ENCODE results near the gene ADAMTS8.

Gene ADAMTS8

DNA sequence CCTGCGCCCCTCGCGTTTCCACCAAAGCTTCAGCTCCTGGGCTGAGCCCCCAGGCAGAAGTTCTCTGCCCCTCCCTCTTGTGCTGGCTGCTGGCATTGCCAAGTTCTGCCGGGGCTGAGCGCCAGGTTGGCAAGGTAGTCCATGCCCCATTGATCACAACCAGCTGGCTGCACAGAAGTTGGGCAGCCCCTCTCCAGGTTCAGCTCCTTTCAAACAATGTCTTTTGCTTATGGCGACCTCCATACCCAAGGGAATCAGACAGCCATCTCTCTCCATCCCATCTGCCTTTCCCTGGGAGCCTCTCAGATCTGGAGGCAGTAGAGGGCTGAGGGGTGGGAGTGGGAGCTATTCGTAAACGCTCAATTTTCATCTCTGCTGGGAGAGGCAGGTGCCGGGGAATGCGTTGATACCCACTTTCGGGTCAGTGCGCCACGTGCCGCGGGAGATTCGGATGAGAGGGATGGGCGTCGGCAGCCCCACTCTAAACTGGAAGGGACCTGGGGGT, 1.5 kb downstream of the ADAMTS8 start:
- peaks cover 7% of the 10 kb centered on the region for H3K27me3 ChIP-seq (replicated peaks; ENCODE audit: control insufficient read depth, insufficient read depth, low read length)
- H3K4me3 ChIP-seq (replicated peaks; ENCODE audit: low read depth, low read length), result no peak overlapping the region
- no peak for DNase-seq (ENCODE audit: extremely low read depth, insufficient read length)
- no peaks in the 10 kb centered on the region for H3K36me3 ChIP-seq (ENCODE audit: control insufficient read depth, insufficient read depth, low read length)
- TF ChIP-seq, protein P1, sequence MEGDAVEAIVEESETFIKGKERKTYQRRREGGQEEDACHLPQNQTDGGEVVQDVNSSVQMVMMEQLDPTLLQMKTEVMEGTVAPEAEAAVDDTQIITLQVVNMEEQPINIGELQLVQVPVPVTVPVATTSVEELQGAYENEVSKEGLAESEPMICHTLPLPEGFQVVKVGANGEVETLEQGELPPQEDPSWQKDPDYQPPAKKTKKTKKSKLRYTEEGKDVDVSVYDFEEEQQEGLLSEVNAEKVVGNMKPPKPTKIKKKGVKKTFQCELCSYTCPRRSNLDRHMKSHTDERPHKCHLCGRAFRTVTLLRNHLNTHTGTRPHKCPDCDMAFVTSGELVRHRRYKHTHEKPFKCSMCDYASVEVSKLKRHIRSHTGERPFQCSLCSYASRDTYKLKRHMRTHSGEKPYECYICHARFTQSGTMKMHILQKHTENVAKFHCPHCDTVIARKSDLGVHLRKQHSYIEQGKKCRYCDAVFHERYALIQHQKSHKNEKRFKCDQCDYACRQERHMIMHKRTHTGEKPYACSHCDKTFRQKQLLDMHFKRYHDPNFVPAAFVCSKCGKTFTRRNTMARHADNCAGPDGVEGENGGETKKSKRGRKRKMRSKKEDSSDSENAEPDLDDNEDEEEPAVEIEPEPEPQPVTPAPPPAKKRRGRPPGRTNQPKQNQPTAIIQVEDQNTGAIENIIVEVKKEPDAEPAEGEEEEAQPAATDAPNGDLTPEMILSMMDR (IDR thresholded peaks at IDR 0.05; ENCODE audit: insufficient read depth, low read length, poor library complexity, severe bottlenecking), result no peak

DNA sequence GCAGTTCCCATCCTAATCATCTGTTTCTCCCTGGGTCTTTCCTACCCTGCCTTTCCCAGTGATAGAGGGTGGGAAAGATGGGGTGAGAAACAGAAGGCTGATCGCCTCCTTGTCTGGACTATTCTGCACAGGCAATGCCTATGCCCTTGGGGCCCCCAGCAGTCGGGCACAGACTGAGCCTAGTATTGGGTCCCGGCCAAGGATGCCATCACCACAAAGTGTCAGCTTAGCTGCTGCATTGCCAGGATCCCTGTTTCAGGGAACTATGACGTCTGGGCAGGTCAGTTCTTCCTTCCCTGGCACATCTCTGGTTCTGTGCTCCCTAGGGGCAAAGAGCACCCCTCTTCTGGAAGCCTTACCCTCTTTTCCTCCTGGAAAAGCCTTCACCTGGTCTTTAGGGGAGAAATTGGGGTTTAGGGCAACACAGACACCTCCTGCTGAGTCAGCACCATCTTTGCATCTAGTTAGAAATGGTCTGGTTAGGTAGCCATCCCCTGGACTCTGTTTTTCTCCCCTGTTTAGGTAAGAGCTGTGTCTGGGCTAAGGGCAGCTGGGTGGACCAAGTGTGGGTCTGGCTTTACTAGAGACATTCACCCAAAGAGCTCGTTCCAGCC, 2.1 kb downstream of the ADAMTS8 start:
- no peak for DNase-seq (ENCODE audit: extremely low read depth, insufficient read length)
- TF ChIP-seq, protein P1 (IDR thresholded peaks at IDR 0.05; ENCODE audit: insufficient read depth, low read length, poor library complexity, severe bottlenecking), result no peak
- H3K27me3 ChIP-seq (replicated peaks; ENCODE audit: control insufficient read depth, insufficient read depth, low read length), result peaks cover 7% of the 10 kb centered on the region
- H3K4me3 ChIP-seq (replicated peaks; ENCODE audit: low read depth, low read length), result no peak overlapping the region
- no peaks in the 10 kb centered on the region for H3K36me3 ChIP-seq (ENCODE audit: control insufficient read depth, insufficient read depth, low read length)

DNA sequence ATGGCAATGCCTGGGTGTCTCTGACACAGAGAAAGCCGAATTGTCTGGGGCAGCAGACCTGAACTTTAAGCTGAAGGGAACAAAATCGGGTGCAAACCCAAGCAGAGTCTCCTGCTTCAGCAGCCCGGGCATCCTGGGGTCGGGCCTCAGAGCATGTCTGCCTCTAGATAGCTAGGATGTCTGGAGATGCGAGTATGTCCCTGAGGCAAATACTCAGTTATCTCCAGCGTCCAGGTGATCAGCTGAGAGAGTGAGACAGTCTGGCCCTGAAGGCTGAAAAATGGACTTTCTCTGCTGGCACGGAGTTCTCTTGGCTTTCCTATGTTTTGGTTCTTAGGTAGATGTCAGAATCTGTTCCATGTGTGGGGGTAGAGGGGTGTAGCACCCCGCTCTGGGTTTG, 3.3 kb downstream of the ADAMTS8 start:
- TF ChIP-seq, protein P1 (IDR thresholded peaks at IDR 0.05; ENCODE audit: insufficient read depth, low read length, poor library complexity, severe bottlenecking), result no peak
- Histone ChIP-seq H3K4me3 (replicated peaks; ENCODE audit: low read depth, low read length) (no peak overlapping the region), H3K36me3 (ENCODE audit: control insufficient read depth, insufficient read depth, low read length) (no peaks in the 10 kb centered on the region), H3K27me3 (replicated peaks; ENCODE audit: control insufficient read depth, insufficient read depth, low read length) (peaks cover 11% of the 10 kb centered on the region)
- DNase-seq (ENCODE audit: extremely low read depth, insufficient read length), result no peak

DNA sequence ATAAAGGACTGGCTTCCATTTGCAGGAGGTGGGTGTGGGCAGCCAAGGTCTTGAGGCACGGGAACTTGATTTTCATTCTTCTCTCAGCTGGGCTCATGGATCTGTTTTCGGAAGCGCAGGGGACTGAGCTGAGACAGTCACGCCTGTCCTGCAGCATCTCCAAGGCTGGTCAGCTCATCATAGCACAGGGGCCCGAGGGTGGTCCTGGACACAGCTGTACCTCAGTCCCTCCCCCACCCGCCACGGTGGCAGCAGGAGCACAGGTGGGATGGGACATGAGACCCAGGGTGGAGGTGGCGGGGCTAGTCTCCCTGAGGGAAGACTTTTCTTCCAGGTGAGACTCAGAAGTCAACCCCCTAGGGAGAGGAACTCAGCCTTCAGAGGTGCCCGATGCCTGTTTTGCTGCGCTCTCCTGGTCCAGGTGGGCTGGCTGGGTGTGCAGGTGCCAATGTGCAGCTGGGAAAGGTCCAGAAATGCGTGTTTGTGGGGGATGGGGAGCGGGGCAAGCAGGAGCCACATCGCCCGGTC, 3.7 kb downstream of the ADAMTS8 start:
- TF ChIP-seq, protein P1 (IDR thresholded peaks at IDR 0.05; ENCODE audit: insufficient read depth, low read length, poor library complexity, severe bottlenecking), result no peak
- no peak overlapping the region for H3K4me3 ChIP-seq (replicated peaks; ENCODE audit: low read depth, low read length)
- no peaks in the 10 kb centered on the region for H3K36me3 ChIP-seq (ENCODE audit: control insufficient read depth, insufficient read depth, low read length)
- peaks cover 11% of the 10 kb centered on the region for H3K27me3 ChIP-seq (replicated peaks; ENCODE audit: control insufficient read depth, insufficient read depth, low read length)
- no peak for DNase-seq (ENCODE audit: extremely low read depth, insufficient read length)

DNA sequence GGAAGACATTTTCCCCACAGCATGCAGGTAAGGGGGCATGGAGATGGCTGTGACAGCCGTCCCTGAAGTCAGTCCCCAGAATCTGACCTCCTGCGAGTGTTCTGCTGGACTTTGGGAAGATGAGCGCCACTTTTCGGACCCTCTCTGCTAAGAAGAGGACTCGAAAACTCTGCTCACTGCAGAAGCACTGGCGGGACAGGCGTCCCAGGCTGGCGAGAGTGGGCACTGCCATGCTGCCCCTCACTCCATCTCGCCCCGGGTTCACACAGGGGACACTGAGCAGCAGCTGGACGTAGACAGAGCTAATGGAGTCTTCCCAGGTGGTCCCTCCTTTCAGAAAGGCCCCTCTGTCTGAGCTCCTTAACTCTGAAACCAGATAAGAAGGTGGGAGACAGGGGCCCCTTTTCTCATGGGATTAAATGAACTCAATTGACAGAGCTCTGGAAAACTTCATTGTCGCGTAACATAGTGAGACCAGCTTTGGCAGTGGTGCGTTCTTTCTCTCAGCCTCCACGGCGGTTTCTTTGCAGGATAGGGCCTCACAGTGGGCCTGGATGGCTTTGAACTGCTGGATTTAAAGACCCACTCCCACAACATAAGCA, 4.8 kb downstream of the ADAMTS8 start:
- Histone ChIP-seq H3K4me3 (replicated peaks; ENCODE audit: low read depth, low read length) (no peak overlapping the region), H3K27me3 (replicated peaks; ENCODE audit: control insufficient read depth, insufficient read depth, low read length) (peaks cover 12% of the 10 kb centered on the region), H3K36me3 (ENCODE audit: control insufficient read depth, insufficient read depth, low read length) (no peaks in the 10 kb centered on the region)
- TF ChIP-seq, protein P1 (IDR thresholded peaks at IDR 0.05; ENCODE audit: insufficient read depth, low read length, poor library complexity, severe bottlenecking), result no peak
- DNase-seq (ENCODE audit: extremely low read depth, insufficient read length), result no peak
